SK-N-MC (cell line): ENCODE data around the gene IPO5.

ENCODE experiments used
- EZH2 ChIP-seq: fragments of 200-600 bp; sonication (generic); IDR thresholded peaks from one replicate; pipeline ENCODE4 v1.6.1; 2017; ENCODE audit warnings: antibody characterized with exemption
- POLR2AphosphoS5 ChIP-seq: IDR thresholded peaks from 2 replicates; pipeline ENCODE4 v1.6.1; 2012; ENCODE audit warnings: mild to moderate bottlenecking, low read depth, low read length, borderline replicate concordance

GRCh38 chr13:97935071-97935470 lies 18.4 kb upstream of the IPO5 start:
- TF ChIP-seq EZH2 (no peak), POLR2AphosphoS5 (no peak)
